Retina (tissue), 1 donor: ENCODE measurements around the gene C6orf89.
A peak's percentile ranks its signal among the peaks of the same experiment; 100 is the strongest.

Experiments
- DNase-seq: peaks from one replicate; pipeline ENCODE4 v3.0.0-alpha.2; 2016

C6orf89 gene

GRCh38 chr6:36853325-36853724 lies 32.4 kb upstream of the C6orf89 start:
- no peak for DNase-seq

- DNase-seq: no peak
Measured at GRCh38 chr6:36855750-36856149, 30.0 kb upstream of the C6orf89 start.

- no peak for DNase-seq
Measured at GRCh38 chr6:36856277-36856676, 29.5 kb upstream of the C6orf89 start.

GRCh38 chr6:36857325-36857724 lies 28.4 kb upstream of the C6orf89 start:
- DNase-seq: no peak

- DNase-seq: no peak
Measured at GRCh38 chr6:36858407-36858981, 27.3 kb upstream of the C6orf89 start.

- no peak for DNase-seq
Measured at GRCh38 chr6:36860126-36860525, 25.6 kb upstream of the C6orf89 start.

- DNase-seq: no peak
Measured at GRCh38 chr6:36862164-36862847, 23.4 kb upstream of the C6orf89 start.

GRCh38 chr6:36862848-36863382 lies 22.8 kb upstream of the C6orf89 start:
- no peak for DNase-seq

GRCh38 chr6:36863670-36864540 lies 21.8 kb upstream of the C6orf89 start:
- peak; percentile 18 for DNase-seq

GRCh38 chr6:36865835-36866234 lies 19.9 kb upstream of the C6orf89 start:
- DNase-seq: no peak

- DNase-seq: no peak
Measured at GRCh38 chr6:36867471-36868224, 18.1 kb upstream of the C6orf89 start.

GRCh38 chr6:36871686-36872085 lies 14.1 kb upstream of the C6orf89 start:
- no peak for DNase-seq

- no peak for DNase-seq
Measured at GRCh38 chr6:36873115-36873514, 12.6 kb upstream of the C6orf89 start.

GRCh38 chr6:36873612-36874442 lies 11.9 kb upstream of the C6orf89 start:
- DNase-seq: no peak

GRCh38 chr6:36874443-36875249 lies 11.1 kb upstream of the C6orf89 start, which contains the start of gene PPIL1:
PPIL1 (minus strand) TSS chr6:36874803; CDS start chr6:36874772, 31 bp downstream.
- DNase-seq: peak; percentile 99

GRCh38 chr6:36875250-36875633 lies 10.5 kb upstream of the C6orf89 start:
- DNase-seq: no peak

GRCh38 chr6:36884610-36885009 lies 1.1 kb upstream of the C6orf89 start:
- DNase-seq: no peak

- no peak for DNase-seq
Measured at GRCh38 chr6:36886950-36887618, 1.3 kb downstream of the C6orf89 start.

GRCh38 chr6:36888115-36888643 lies 2.4 kb downstream of the C6orf89 start:
- DNase-seq: no peak
